Measurements from ENCODE around the gene C12orf50.

GRCh38 chr12:88006351-88006750, 22.9 kb downstream of the C12orf50 start:
- no peak for TF ChIP-seq CTCF (conservative IDR thresholded peaks at IDR 0.05; ENCODE audit: low read length)
- TF ChIP-seq EZH2phosphoT487 (IDR thresholded peaks at IDR 0.05; ENCODE audit: borderline replicate concordance): no peak

Data from Loucy (cell line).